Sigmoid colon (tissue), 7 donors: ENCODE results near the gene PLXND1. TPM values are rescaled to one million over a fixed set of nuclear protein-coding genes. Genes with fewer than 3 reads are reported as not detected.
"Not testable (repeated sequence)": the region's sequence is repeated elsewhere in the genome, so short reads cannot be mapped to it uniquely, and the experiment has no call there.

Experiments
- DNase-seq: peaks from one replicate; pipeline ENCODE4 v3.0.0-alpha.2; 2019
- H3K27ac ChIP-seq, 4 donors: fragments of 200-600 bp; sonication (generic); one replicate each; pipeline ENCODE4 v1.5.1; 2016 to 2019; ENCODE audit warnings: mild to moderate bottlenecking in 1 of 4
- H3K27me3 ChIP-seq, 3 donors: fragments of 200-600 bp; sonication (generic); one replicate each; pipeline ENCODE4 v1.5.1; 2019; ENCODE audit warnings: mild to moderate bottlenecking in 1 of 3
- H3K36me3 ChIP-seq, 4 donors: fragments of 200-600 bp; sonication (generic); one replicate each; pipeline ENCODE4 v1.5.1; 2016 to 2019
- H3K4me1 ChIP-seq, 4 donors: fragments of 200-600 bp; sonication (generic); one replicate each; pipeline ENCODE4 v1.5.1; 2017 to 2019
- H3K4me3 ChIP-seq, 4 donors: fragments of 200-600 bp; sonication (generic); one replicate each; pipeline ENCODE4 v1.5.1; 2017 to 2019; ENCODE audit warnings: mild to moderate bottlenecking in 2 of 4, moderate library complexity in 1 of 4
- H3K9me3 ChIP-seq, 4 donors: fragments of 200-600 bp in 3 of 4; sonication (generic) in 3 of 4; one replicate each; pipeline versions ENCODE4 v1.5.1 to v1.6.1; 2013 to 2019
- EP300 ChIP-seq, 4 donors: sonication (generic); formaldehyde crosslinking; IDR thresholded peaks; one replicate each; pipeline ENCODE4 v1.6.1; 2017; ENCODE audit warnings: antibody characterized with exemption in 4 of 4
- POLR2A ChIP-seq, 2 donors: fragments of 450-650 bp; IDR thresholded peaks; one replicate each; pipeline ENCODE4 v1.6.1; 2016; ENCODE audit warnings: antibody characterized with exemption in 2 of 2, mild to moderate bottlenecking in 2 of 2, moderate library complexity in 2 of 2
- POLR2AphosphoS5 ChIP-seq, 4 donors: sonication (generic); formaldehyde crosslinking; IDR thresholded peaks; one replicate each; pipeline ENCODE4 v1.6.1; 2017; ENCODE audit warnings: antibody characterized with exemption in 4 of 4
- WGBS, 2 donors: extraction: QIAGEN DNeasy Blood & Tissue Kit; methylation state at CpG; one replicate each; pipeline ENCODE4 v1.1.7; 2013; 5-methylcytosine and 5-hydroxymethylcytosine counted together
- intact Hi-C: fragments of 100-400 bp; cut with DNase I; formaldehyde crosslinking; loops from one replicate; pipeline ENCODE4 v1.15.1; 2023
- polyA plus RNA-seq, 3 donors: library from polyadenylated mRNA; stranded (reverse); fragments of 200-250 nt; gene quantifications; one replicate each; pipeline ENCODE4 v1.2.3, GENCODE V29; 2013
- total RNA-seq, 4 donors: library from RNA; depleted of rRNA; stranded (reverse); fragments of >200 nt; gene quantifications; one replicate each; pipeline ENCODE4 v1.1.0, GENCODE V29; 2016
- TF ChIP-seq, protein P1 (sequence below), 4 experiments: fragments of 450-650 bp in 3 of 4; fragments of 200-600 bp in 1 of 4; IDR thresholded peaks; one replicate each; pipeline ENCODE4 v1.5.1; 2016 to 2019; ENCODE audit warnings: antibody characterized with exemption in 4 of 4, mild to moderate bottlenecking in 3 of 4, moderate library complexity in 2 of 4
- donor health status: healthy with polysubstance abuse.
- donor health status: Bipolar disorder and iron deficiency.
- donor health status: healthy.

PLXND1 gene
- total and polyA plus RNA-seq, 7 donors: 9.6 to 77.0 (median 42.0) TPM

DNA sequence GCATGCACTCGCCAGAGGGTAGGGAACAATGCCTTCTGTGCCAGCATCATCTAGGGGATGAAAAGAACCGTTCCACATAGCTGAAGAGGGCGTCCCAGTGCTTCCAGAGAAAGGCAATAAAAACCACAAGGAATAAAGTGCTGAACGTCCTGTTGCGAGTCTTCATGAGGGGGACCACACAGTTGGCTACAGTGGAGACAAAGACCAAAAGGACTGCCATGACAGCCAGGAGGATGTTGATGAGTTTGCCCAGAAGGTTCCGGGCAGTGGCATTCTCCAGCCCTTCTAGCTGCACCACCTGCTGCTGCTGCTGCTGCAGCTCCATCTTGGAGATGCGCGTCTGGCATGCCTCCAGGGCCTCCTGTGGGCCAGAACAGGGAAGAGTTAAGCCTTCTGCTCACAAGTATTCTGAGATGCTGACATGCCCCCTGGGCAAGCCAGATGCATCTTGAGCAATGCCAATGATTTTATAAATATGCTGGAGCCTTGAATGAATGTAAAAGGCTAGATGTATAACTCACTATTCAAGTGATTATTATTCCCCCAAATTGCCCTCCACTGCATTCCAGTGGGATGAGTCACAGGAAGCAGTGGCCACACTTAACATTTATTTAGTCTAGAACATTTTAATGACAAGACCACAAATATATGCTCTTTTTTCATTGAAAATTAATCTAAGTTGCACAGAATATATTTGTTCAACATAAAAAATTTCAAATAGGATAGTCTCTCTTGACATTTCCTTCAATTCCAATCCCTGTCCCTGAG is 45.1 kb upstream of the PLXND1 start:
- TF ChIP-seq POLR2AphosphoS5 (IDR thresholded peaks at IDR 0.05) (no peak), POLR2A (IDR thresholded peaks at IDR 0.05) (no peak), EP300 (IDR thresholded peaks at IDR 0.05) (no peak)
- TF ChIP-seq, protein P1, sequence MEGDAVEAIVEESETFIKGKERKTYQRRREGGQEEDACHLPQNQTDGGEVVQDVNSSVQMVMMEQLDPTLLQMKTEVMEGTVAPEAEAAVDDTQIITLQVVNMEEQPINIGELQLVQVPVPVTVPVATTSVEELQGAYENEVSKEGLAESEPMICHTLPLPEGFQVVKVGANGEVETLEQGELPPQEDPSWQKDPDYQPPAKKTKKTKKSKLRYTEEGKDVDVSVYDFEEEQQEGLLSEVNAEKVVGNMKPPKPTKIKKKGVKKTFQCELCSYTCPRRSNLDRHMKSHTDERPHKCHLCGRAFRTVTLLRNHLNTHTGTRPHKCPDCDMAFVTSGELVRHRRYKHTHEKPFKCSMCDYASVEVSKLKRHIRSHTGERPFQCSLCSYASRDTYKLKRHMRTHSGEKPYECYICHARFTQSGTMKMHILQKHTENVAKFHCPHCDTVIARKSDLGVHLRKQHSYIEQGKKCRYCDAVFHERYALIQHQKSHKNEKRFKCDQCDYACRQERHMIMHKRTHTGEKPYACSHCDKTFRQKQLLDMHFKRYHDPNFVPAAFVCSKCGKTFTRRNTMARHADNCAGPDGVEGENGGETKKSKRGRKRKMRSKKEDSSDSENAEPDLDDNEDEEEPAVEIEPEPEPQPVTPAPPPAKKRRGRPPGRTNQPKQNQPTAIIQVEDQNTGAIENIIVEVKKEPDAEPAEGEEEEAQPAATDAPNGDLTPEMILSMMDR (IDR thresholded peaks at IDR 0.05): no peak
- H3K27ac ChIP-seq: no peak overlapping the region
- intact Hi-C loops: loop anchor here (5.0 kb wide), 2 partner anchors 36 to 281 kb away; no protein-coding TSS in a partner anchor
- H3K27me3 ChIP-seq: no peaks in the 10 kb centered on the region
- H3K4me1 ChIP-seq: peaks cover 0 to 33% (median 12%) of the 10 kb centered on the region in 4 donors
- no peaks in the 10 kb centered on the region for H3K9me3 ChIP-seq
- no peak for DNase-seq
- WGBS, 2 donors: 78 to 81% methylated on average over 8 of the region's 8 CpGs
- H3K4me3 ChIP-seq: no peak overlapping the region
- peaks cover 0 to 14% (median 0%) of the 10 kb centered on the region in 4 donors for H3K36me3 ChIP-seq

DNA sequence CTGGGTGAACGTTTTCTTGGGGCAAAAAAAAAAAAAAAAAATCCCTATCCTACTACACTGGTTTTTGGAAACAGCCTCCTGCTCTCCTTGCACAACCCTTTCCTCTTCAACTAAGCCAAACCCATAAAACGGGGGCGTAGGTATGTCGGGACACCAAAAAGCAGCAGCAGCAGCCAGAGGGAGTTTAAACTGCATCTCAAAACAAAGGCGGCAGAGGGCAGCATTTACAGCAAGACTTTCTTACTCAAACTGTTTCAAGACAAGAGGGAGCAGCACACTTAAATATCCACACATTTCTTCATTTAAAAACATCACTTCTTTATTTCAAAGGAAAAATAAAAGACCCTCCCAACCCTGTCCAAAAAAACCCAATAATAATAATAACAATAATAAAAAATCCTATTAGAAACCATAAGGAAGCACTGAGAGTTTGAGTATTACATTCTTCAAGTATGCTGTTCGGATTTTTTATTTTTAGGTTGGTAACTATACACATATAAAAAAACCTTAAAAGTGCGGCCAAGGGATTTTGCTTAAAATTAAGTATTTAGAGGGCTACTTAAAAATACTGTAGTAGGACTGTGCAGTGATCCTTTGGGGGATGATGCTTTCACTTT is 43.9 kb upstream of the PLXND1 start:
- no peak overlapping the region for H3K4me3 ChIP-seq
- DNase-seq: peak; percentile 86
- no peaks in the 10 kb centered on the region for H3K27me3 ChIP-seq
- H3K9me3 ChIP-seq: no peaks in the 10 kb centered on the region
- peaks cover 0 to 14% (median 0%) of the 10 kb centered on the region in 4 donors for H3K36me3 ChIP-seq
- H3K4me1 ChIP-seq: peaks cover 0 to 33% (median 11%) of the 10 kb centered on the region in 4 donors
- TF ChIP-seq POLR2AphosphoS5 (IDR thresholded peaks at IDR 0.05): no peak
- TF ChIP-seq, protein P1 (IDR thresholded peaks at IDR 0.05): peak; percentile 47 to 75 (median 68)
- no peak for TF ChIP-seq EP300 (IDR thresholded peaks at IDR 0.05)
- TF ChIP-seq POLR2A (IDR thresholded peaks at IDR 0.05): no peak
- WGBS, 2 donors: 28 to 31% methylated on average over 7 of the region's 7 CpGs
- intact Hi-C loops: loop anchor here (1.0 to 5.0 kb wide), 3 partner anchors 37 to 282 kb away; no protein-coding TSS in a partner anchor
- H3K27ac ChIP-seq: no peak overlapping the region

DNA sequence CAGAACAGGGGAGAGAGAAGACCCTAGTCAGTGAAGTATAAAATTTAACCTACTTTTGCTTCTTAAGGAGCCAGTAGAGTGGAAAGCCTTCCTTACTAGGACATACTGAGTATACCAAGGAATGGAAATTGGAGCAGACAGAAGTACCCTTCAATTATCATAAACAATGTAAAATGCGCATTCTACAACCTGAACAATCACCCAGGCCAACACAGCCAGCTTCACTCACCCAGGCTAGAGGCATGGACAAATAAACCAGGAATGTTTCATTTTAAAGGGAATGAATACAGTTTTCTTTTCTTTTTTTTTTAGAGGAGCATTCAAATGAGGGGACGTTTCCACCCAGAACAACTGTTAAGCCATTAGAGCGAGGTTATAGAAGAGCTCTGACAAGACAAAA is 41.9 kb upstream of the PLXND1 start:
- Histone ChIP-seq H3K4me1 (peaks cover 0 to 24% (median 11%) of the 10 kb centered on the region in 4 donors), H3K27me3 (no peaks in the 10 kb centered on the region), H3K27ac (no peak overlapping the region), H3K36me3 (peaks cover 0 to 8% (median 0%) of the 10 kb centered on the region in 4 donors), H3K4me3 (no peak overlapping the region), H3K9me3 (no peaks in the 10 kb centered on the region)
- no peak for DNase-seq
- 89 to 93% methylated on average over 3 of the region's 3 CpGs for WGBS, 2 donors
- TF ChIP-seq POLR2A (IDR thresholded peaks at IDR 0.05): no peak
- intact Hi-C loops: no loop called here

DNA sequence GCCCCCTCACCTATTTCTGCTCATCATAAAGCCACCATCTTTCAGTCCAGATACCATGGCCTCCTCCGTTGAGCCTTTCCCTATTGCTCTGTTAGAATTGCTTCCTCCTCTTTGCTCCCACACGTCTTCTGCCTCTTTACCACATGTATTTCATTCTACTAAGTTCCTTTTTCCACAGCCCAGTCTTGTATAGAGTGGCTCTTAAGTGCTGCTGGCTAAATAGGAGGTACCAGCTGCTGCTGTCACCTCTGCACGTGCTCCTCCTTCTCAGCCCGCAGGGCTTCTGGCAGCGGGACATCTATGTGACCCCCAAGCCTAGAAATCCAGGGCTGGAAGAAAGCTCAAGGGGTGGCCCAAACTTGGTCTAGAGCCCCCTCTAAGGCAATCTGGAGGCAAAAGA is 38.8 kb upstream of the PLXND1 start:
- Histone ChIP-seq H3K27ac (no peak overlapping the region), H3K9me3 (no peaks in the 10 kb centered on the region), H3K4me1 (peaks cover 0 to 4% (median 1%) of the 10 kb centered on the region in 4 donors), H3K4me3 (no peak overlapping the region), H3K27me3 (no peaks in the 10 kb centered on the region), H3K36me3 (no peaks in the 10 kb centered on the region)
- TF ChIP-seq, protein P1 (IDR thresholded peaks at IDR 0.05): no peak
- TF ChIP-seq POLR2A (IDR thresholded peaks at IDR 0.05) (no peak), EP300 (IDR thresholded peaks at IDR 0.05) (no peak), POLR2AphosphoS5 (IDR thresholded peaks at IDR 0.05) (no peak)
- 52 to 80% methylated on average over 5 of the region's 5 CpGs for WGBS, 2 donors
- DNase-seq: no peak
- intact Hi-C loops: no loop called here

DNA sequence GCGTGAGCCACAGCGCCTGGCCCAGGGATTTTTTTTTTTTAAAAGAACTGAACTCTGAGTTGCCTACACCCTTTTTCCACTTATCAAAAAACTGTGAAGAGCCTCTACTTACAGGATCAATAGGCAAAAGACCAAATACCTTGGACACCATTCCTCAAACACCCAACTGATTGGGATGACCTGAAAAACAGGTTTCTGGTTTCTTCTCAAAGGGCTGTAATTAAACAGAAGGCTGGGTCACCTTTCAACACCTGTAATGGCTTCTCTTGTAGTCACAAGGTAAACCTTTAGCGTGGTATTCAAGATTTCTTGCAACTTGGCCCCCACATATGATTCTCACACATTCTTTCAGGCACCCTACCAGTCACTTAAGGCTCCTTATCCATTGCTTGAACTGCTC is 38.4 kb upstream of the PLXND1 start:
- no peaks in the 10 kb centered on the region for H3K9me3 ChIP-seq
- no peak overlapping the region for H3K27ac ChIP-seq
- no peak for DNase-seq
- H3K4me3 ChIP-seq: no peak overlapping the region
- intact Hi-C loops: no loop called here
- no peak for TF ChIP-seq POLR2A (IDR thresholded peaks at IDR 0.05)
- TF ChIP-seq, protein P1 (IDR thresholded peaks at IDR 0.05): no peak
- no peaks in the 10 kb centered on the region for H3K27me3 ChIP-seq
- no peaks in the 10 kb centered on the region for H3K36me3 ChIP-seq
- WGBS, 2 donors: 80 to 92% methylated on average over 3 of the region's 3 CpGs
- no peaks in the 10 kb centered on the region for H3K4me1 ChIP-seq

DNA sequence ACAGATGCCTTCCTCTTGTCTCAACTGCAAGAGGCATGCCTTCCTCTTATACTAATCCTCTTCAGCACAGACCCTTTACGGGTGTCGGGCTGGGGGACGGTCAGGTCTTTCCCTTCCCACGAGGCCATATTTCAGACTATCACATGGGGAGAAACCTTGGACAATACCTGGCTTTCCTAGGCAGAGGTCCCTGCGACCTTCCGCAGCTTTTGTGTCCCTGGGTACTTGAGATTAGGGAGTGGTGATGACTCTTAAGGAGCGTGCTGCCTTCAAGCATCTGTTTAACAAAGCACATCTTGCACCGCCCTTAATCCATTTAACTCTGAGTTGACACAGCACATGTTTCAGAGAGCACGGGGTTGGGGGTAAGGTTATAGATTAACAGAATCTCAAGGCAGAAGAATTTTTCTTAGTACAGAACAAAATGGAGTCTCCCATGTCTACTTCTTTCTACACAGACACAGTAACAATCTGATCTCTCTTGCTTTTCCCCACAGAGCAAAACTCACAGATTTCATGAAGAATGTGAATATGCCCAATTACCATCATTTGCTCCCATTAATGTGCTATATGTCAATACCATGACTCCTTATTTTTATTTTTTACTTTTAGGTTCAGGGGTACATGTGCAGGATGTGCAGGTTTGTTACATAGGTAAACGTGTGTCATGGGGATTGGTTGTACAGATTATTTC is 35.2 kb upstream of the PLXND1 start:
- H3K4me1 ChIP-seq, H3K27ac ChIP-seq, H3K4me3 ChIP-seq, DNase-seq, H3K27me3 ChIP-seq, H3K9me3 ChIP-seq, intact Hi-C loops, H3K36me3 ChIP-seq: not testable (repeated sequence)
- 28 to 65% methylated on average over 9 of the region's 10 CpGs for WGBS, 2 donors

DNA sequence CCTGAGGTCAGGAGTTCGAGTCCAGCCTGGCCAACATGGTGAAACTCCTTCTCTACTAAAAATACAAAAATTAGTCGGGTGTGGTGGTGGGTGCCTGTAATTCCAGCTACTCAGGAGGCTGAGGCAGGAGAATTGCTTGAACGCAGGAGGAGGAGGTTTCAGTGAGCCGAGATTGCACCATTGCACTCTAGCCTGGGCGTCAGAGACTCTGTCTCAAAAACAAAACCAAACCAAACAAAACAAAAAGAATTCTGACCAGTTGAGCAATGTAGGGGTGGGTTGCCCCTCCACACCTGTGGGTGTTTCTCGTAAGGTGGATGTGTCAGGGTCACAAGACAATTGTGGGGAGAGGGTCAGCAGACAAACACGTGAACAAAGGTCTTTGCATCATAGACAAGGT is 34.5 kb upstream of the PLXND1 start:
- DNase-seq, H3K27ac ChIP-seq, H3K27me3 ChIP-seq, intact Hi-C loops, H3K4me1 ChIP-seq, H3K4me3 ChIP-seq, H3K9me3 ChIP-seq, H3K36me3 ChIP-seq: not testable (repeated sequence)
- 80 to 88% methylated on average over 7 of the region's 7 CpGs for WGBS, 2 donors
